IMR-90 (cell line): Measurements from ENCODE around the gene GRAMD1B.
A peak's percentile ranks its signal among the peaks of the same experiment; 100 is the strongest.

ENCODE experiments used
- BHLHE40 ChIP-seq: fragments of 150-350 bp; IDR thresholded peaks from 2 replicates; pipeline ENCODE4 v1.6.1; 2016; ENCODE audit warnings: mild to moderate bottlenecking, low read depth, low read length
- FOS ChIP-seq: fragments of 150-350 bp; IDR thresholded peaks from 2 replicates; pipeline ENCODE4 v1.6.1; 2016; ENCODE audit warnings: low read depth, low read length
- MAFK ChIP-seq: IDR thresholded peaks from 2 replicates; pipeline ENCODE4 v1.6.1; 2012; ENCODE audit warnings: low read depth, low read length, improper control_type of control experiment
- MAZ ChIP-seq: IDR thresholded peaks from 2 replicates; pipeline ENCODE4 v1.6.1; 2012; ENCODE audit warnings: low read depth, mild to moderate bottlenecking, low read length, improper control_type of control experiment, moderate library complexity, borderline replicate concordance
- MXI1 ChIP-seq: IDR thresholded peaks from 2 replicates; pipeline ENCODE4 v1.6.1; 2012; ENCODE audit warnings: low read depth, mild to moderate bottlenecking, low read length, moderate library complexity, borderline replicate concordance
- NFE2L2 ChIP-seq: fragments of 150-350 bp; IDR thresholded peaks from 2 replicates; pipeline ENCODE4 v1.6.1; 2016; ENCODE audit warnings: low read depth, mild to moderate bottlenecking, low read length
- POLR2A ChIP-seq: IDR thresholded peaks from 2 replicates; pipeline ENCODE4 v1.6.1; 2012; ENCODE audit warnings: mild to moderate bottlenecking, low read depth, low read length
- RAD21 ChIP-seq: IDR thresholded peaks from 2 replicates; pipeline ENCODE4 v1.6.1; 2012; ENCODE audit warnings: low read length, improper control_type of control experiment
- RCOR1 ChIP-seq: IDR thresholded peaks from 2 replicates; pipeline ENCODE4 v1.6.1; 2012; ENCODE audit warnings: mild to moderate bottlenecking, low read length, improper control_type of control experiment; ENCODE audit not compliant: insufficient replicate concordance
- RFX5 ChIP-seq: IDR thresholded peaks from 2 replicates; pipeline ENCODE4 v1.8.0; 2012; ENCODE audit warnings: low read depth, mild to moderate bottlenecking, low read length, moderate library complexity
- TF ChIP-seq, protein P1 (sequence below): conservative IDR thresholded peaks from 2 replicates; pipeline ENCODE4 v1.5.1; 2012; ENCODE audit warnings: mild to moderate bottlenecking, low read depth, low read length, improper control_type of control experiment
- TF ChIP-seq, protein P2 (sequence below): fragments of 150-350 bp; IDR thresholded peaks from 2 replicates; pipeline ENCODE4 v1.6.1; 2016; ENCODE audit warnings: low read depth, mild to moderate bottlenecking, low read length, moderate library complexity, borderline replicate concordance

DNA sequence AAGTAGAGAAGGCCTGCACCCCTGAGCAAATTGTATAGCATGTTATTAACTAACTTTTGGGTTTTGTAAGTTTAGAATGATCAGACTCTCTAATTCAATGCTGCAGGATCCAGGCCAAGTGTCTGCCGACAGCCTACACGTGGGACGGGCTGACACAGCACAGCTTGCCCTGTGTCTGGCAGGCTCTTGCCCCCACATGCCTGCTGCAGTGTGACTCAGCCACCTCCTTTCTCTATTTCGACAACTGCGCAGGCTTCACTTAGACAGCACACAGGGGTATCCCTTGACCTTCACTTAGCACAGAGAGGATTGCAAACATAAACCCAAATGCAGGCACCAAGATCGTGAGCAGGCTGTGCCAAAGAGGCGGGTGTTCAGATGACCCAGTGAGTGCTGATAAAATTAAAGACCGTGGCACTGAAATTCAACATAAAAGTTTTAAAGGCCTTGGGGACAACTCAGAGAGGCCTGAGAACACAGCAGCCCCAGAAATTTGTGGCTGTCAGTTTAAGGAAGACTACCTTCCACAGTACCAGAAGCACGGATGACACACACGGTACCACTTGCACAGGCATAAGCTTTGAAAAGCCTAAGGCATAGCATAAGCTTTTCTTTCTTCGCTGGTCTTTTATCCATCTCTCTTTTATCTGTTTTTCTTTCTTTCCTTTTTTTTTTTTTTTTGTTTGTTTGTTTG lies 186.6 kb downstream of the GRAMD1B start:
- TF ChIP-seq, protein P1, sequence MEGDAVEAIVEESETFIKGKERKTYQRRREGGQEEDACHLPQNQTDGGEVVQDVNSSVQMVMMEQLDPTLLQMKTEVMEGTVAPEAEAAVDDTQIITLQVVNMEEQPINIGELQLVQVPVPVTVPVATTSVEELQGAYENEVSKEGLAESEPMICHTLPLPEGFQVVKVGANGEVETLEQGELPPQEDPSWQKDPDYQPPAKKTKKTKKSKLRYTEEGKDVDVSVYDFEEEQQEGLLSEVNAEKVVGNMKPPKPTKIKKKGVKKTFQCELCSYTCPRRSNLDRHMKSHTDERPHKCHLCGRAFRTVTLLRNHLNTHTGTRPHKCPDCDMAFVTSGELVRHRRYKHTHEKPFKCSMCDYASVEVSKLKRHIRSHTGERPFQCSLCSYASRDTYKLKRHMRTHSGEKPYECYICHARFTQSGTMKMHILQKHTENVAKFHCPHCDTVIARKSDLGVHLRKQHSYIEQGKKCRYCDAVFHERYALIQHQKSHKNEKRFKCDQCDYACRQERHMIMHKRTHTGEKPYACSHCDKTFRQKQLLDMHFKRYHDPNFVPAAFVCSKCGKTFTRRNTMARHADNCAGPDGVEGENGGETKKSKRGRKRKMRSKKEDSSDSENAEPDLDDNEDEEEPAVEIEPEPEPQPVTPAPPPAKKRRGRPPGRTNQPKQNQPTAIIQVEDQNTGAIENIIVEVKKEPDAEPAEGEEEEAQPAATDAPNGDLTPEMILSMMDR = no peak
- TF ChIP-seq RAD21 (no peak), RFX5 (no peak), MAFK (peak; percentile 52; the same call in 1 of the 2 replicates), NFE2L2 (peak; percentile 42; the same call in 1 of the 2 replicates), RCOR1 (no peak), POLR2A (no peak), BHLHE40 (peak; percentile 86), FOS (peak; percentile 73), MAZ (peak; percentile 94), MXI1 (peak; percentile 99)
- TF ChIP-seq, protein P2, sequence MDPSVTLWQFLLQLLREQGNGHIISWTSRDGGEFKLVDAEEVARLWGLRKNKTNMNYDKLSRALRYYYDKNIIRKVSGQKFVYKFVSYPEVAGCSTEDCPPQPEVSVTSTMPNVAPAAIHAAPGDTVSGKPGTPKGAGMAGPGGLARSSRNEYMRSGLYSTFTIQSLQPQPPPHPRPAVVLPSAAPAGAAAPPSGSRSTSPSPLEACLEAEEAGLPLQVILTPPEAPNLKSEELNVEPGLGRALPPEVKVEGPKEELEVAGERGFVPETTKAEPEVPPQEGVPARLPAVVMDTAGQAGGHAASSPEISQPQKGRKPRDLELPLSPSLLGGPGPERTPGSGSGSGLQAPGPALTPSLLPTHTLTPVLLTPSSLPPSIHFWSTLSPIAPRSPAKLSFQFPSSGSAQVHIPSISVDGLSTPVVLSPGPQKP = no peak
